ENCODE data around the gene WDR1. TPM values are rescaled to one million over a fixed set of nuclear protein-coding genes. Genes with fewer than 3 reads are reported as not detected.

The WDR1 gene
- total RNA-seq, 1 experiment from 2014 or later, result 237 TPM

GRCh38 chr4:10086506-10087120 is 30.0 kb downstream of the WDR1 start:
- Histone ChIP-seq H3K9me3 (no peaks in the 10 kb centered on the region), H3K27me3 (no peaks in the 10 kb centered on the region), H3K36me3 (peaks cover 29% of the 10 kb centered on the region), H3K4me3 (no peak overlapping the region)
- DNase-seq, result no peak

GRCh38 chr4:10085828-10086505 is 30.6 kb downstream of the WDR1 start:
- no peaks in the 10 kb centered on the region for H3K27me3 ChIP-seq
- H3K4me3 ChIP-seq, result no peak overlapping the region
- H3K9me3 ChIP-seq, result no peaks in the 10 kb centered on the region
- peaks cover 25% of the 10 kb centered on the region for H3K36me3 ChIP-seq
- no peak for DNase-seq

GRCh38 chr4:10085386-10085785 is 31.2 kb downstream of the WDR1 start:
- Histone ChIP-seq H3K9me3 (no peaks in the 10 kb centered on the region), H3K27me3 (no peaks in the 10 kb centered on the region), H3K4me3 (no peak overlapping the region), H3K36me3 (peaks cover 26% of the 10 kb centered on the region)
- no peak for DNase-seq

GRCh38 chr4:10084651-10085358 is 31.8 kb downstream of the WDR1 start:
- peaks cover 26% of the 10 kb centered on the region for H3K36me3 ChIP-seq
- no peaks in the 10 kb centered on the region for H3K27me3 ChIP-seq
- no peaks in the 10 kb centered on the region for H3K9me3 ChIP-seq
- DNase-seq, result no peak
- no peak overlapping the region for H3K4me3 ChIP-seq

- no peaks in the 10 kb centered on the region for H3K9me3 ChIP-seq
- peaks cover 22% of the 10 kb centered on the region for H3K36me3 ChIP-seq
- no peak for DNase-seq
- no peaks in the 10 kb centered on the region for H3K27me3 ChIP-seq
- H3K4me3 ChIP-seq, result no peak overlapping the region
These were observed 32.5 kb downstream of the WDR1 start for GRCh38 chr4:10083861-10084641.

- Histone ChIP-seq H3K4me3 (no peak overlapping the region), H3K27me3 (no peaks in the 10 kb centered on the region), H3K36me3 (peaks cover 21% of the 10 kb centered on the region), H3K9me3 (no peaks in the 10 kb centered on the region)
- DNase-seq, result no peak
These were observed 33.2 kb downstream of the WDR1 start for GRCh38 chr4:10083331-10083771.

GRCh38 chr4:10082459-10083272 is 33.9 kb downstream of the WDR1 start:
- no peaks in the 10 kb centered on the region for H3K27me3 ChIP-seq
- H3K36me3 ChIP-seq, result peaks cover 20% of the 10 kb centered on the region
- no peak overlapping the region for H3K4me3 ChIP-seq
- no peaks in the 10 kb centered on the region for H3K9me3 ChIP-seq
- DNase-seq, result no peak

GRCh38 chr4:10082047-10082446 is 34.6 kb downstream of the WDR1 start:
- no peaks in the 10 kb centered on the region for H3K9me3 ChIP-seq
- H3K36me3 ChIP-seq, result peaks cover 20% of the 10 kb centered on the region
- no peaks in the 10 kb centered on the region for H3K27me3 ChIP-seq
- no peak for DNase-seq
- H3K4me3 ChIP-seq, result no peak overlapping the region

GRCh38 chr4:10081218-10081606 is 35.4 kb downstream of the WDR1 start:
- DNase-seq, result no peak
- Histone ChIP-seq H3K27me3 (no peaks in the 10 kb centered on the region), H3K36me3 (peaks cover 18% of the 10 kb centered on the region), H3K9me3 (no peaks in the 10 kb centered on the region), H3K4me3 (no peak overlapping the region)

GRCh38 chr4:10080589-10081217 is 35.9 kb downstream of the WDR1 start:
- Histone ChIP-seq H3K27me3 (no peaks in the 10 kb centered on the region), H3K4me3 (no peak overlapping the region), H3K9me3 (no peaks in the 10 kb centered on the region), H3K36me3 (peaks cover 20% of the 10 kb centered on the region)
- no peak for DNase-seq

- no peaks in the 10 kb centered on the region for H3K9me3 ChIP-seq
- H3K27me3 ChIP-seq, result no peaks in the 10 kb centered on the region
- no peak overlapping the region for H3K4me3 ChIP-seq
- no peak for DNase-seq
- peaks cover 20% of the 10 kb centered on the region for H3K36me3 ChIP-seq
These were observed 36.5 kb downstream of the WDR1 start for GRCh38 chr4:10079912-10080588.

GRCh38 chr4:10079256-10079655 is 37.3 kb downstream of the WDR1 start:
- no peak for DNase-seq
- Histone ChIP-seq H3K27me3 (no peaks in the 10 kb centered on the region), H3K9me3 (no peaks in the 10 kb centered on the region), H3K36me3 (peaks cover 25% of the 10 kb centered on the region), H3K4me3 (no peak overlapping the region)

GRCh38 chr4:10078481-10079233 is 37.9 kb downstream of the WDR1 start:
- no peak for DNase-seq

GRCh38 chr4:10077483-10078335 is 38.9 kb downstream of the WDR1 start:
- H3K4me3 ChIP-seq, result no peak overlapping the region
- peaks cover 37% of the 10 kb centered on the region for H3K36me3 ChIP-seq
- H3K27me3 ChIP-seq, result no peaks in the 10 kb centered on the region
- H3K9me3 ChIP-seq, result no peaks in the 10 kb centered on the region
- no peak for DNase-seq

More at GRCh38 chr4:10078481-10079233, 37.9 kb downstream of the WDR1 start:
- no peaks in the 10 kb centered on the region for H3K9me3 ChIP-seq
- no peak overlapping the region for H3K4me3 ChIP-seq
- H3K27me3 ChIP-seq, result no peaks in the 10 kb centered on the region
- H3K36me3 ChIP-seq, result peaks cover 31% of the 10 kb centered on the region

Measured in MG63 (cell line).